SU-DHL-6 (cell line): Measurements from ENCODE around the gene NOTCH2.

ENCODE experiments used
- H2AFZ ChIP-seq: fragments of 200-600 bp; sonication (generic); 2 replicates; pipeline ENCODE4 v1.6.1; 2014; ENCODE audit warnings: low read depth, mild to moderate bottlenecking, moderate library complexity, mixed read lengths, antibody characterized with exemption, low read length; ENCODE audit not compliant: severe bottlenecking
- H3F3A ChIP-seq: fragments of 200-600 bp; shearing (Covaris generic); 2 replicates; pipeline ENCODE4 v1.6.0; 2016; ENCODE audit warnings: antibody characterized with exemption, mild to moderate bottlenecking; ENCODE audit not compliant: insufficient read depth
- H3K27ac ChIP-seq: fragments of 200-600 bp; sonication (generic); 2 replicates; pipeline ENCODE4 v1.5.1; 2016; ENCODE audit warnings: low read depth, mild to moderate bottlenecking, low read length, moderate library complexity, mixed read lengths
- H3K27me3 ChIP-seq: fragments of 200-600 bp; sonication (generic), shearing (Covaris generic); 2 replicates; pipeline ENCODE4 v1.6.0; 2014; ENCODE audit warnings: mild to moderate bottlenecking, low read length
- H3K36me3 ChIP-seq: fragments of 200-600 bp; sonication (generic); 2 replicates; pipeline ENCODE4 v1.6.1; 2014; ENCODE audit warnings: mild to moderate bottlenecking, low read length, mixed read lengths
- H3K4me2 ChIP-seq: fragments of 300-600, 200-600 bp; shearing (Covaris generic), sonication (generic); 2 replicates; pipeline ENCODE4 v1.6.0; 2014; ENCODE audit warnings: low read length, low read depth, mild to moderate bottlenecking; ENCODE audit not compliant: poor library complexity, severe bottlenecking
- H3K4me3 ChIP-seq: fragments of 200-600 bp; sonication (generic); 2 replicates; pipeline ENCODE4 v1.5.1; 2014; ENCODE audit warnings: antibody characterized with exemption, low read length, mild to moderate bottlenecking, mixed read lengths; ENCODE audit not compliant: insufficient read depth, poor library complexity, severe bottlenecking
- H3K79me2 ChIP-seq: fragments of 200-600 bp; sonication (generic); 2 replicates; pipeline ENCODE4 v1.6.1; 2014; ENCODE audit warnings: mild to moderate bottlenecking, low read length, moderate library complexity; ENCODE audit not compliant: insufficient read depth
- H3K9ac ChIP-seq: fragments of 200-600 bp; sonication (generic); 2 replicates; pipeline ENCODE4 v1.7.0; 2014; ENCODE audit warnings: mild to moderate bottlenecking, low read length
- H3K9me2 ChIP-seq: fragments of 200-600 bp; sonication (generic); replicated peaks from 2 replicates; pipeline ENCODE4 v1.6.1; 2014; ENCODE audit warnings: low read length; ENCODE audit not compliant: insufficient read depth
- H3K9me3 ChIP-seq: fragments of 200-600 bp; sonication (generic); 2 replicates; pipeline ENCODE4 v1.6.1; 2014; ENCODE audit warnings: low read length, mixed read lengths; ENCODE audit not compliant: insufficient read depth
- H4K20me1 ChIP-seq: fragments of 200-600 bp; sonication (generic); 2 replicates; pipeline ENCODE4 v1.6.1; 2014; ENCODE audit warnings: low read depth, mild to moderate bottlenecking, antibody characterized with exemption, low read length, moderate library complexity, mixed read lengths
- EZH2phosphoT487 ChIP-seq: fragments of 200-600 bp; sonication (generic), shearing (Covaris generic); conservative IDR thresholded peaks from 2 replicates; pipeline ENCODE4 v1.6.1; 2018; ENCODE audit warnings: mild to moderate bottlenecking, antibody characterized with exemption, low read length, moderate library complexity, mixed read lengths
- TF ChIP-seq, protein P1 (sequence below): fragments of 200-600 bp; sonication (generic); IDR thresholded peaks from one replicate; pipeline ENCODE4 v1.5.1; 2017; ENCODE audit warnings: antibody characterized with exemption, mild to moderate bottlenecking, low read length, moderate library complexity; ENCODE audit not compliant: insufficient read depth, poor library complexity, severe bottlenecking

Gene NOTCH2

DNA sequence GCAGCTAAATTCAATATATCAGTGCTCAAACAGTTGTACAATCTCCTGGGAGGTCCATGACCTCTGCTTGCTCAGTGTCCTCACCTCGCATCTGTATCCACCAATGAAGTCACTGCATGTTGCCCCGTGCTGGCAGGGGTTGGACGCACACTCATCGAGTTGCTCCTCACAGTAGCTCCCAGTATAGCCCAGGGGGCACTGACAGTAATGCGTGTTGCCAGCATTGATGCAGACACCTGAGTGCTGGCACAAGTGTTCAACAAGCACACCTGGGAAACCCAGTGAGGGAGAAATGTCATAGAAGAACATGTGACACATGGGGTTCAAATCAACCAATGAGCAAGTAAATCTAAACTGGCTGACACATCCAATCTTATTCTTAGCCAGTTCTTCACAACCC, 132.3 kb downstream of the NOTCH2 start:
- no peak for TF ChIP-seq EZH2phosphoT487
- TF ChIP-seq, protein P1, sequence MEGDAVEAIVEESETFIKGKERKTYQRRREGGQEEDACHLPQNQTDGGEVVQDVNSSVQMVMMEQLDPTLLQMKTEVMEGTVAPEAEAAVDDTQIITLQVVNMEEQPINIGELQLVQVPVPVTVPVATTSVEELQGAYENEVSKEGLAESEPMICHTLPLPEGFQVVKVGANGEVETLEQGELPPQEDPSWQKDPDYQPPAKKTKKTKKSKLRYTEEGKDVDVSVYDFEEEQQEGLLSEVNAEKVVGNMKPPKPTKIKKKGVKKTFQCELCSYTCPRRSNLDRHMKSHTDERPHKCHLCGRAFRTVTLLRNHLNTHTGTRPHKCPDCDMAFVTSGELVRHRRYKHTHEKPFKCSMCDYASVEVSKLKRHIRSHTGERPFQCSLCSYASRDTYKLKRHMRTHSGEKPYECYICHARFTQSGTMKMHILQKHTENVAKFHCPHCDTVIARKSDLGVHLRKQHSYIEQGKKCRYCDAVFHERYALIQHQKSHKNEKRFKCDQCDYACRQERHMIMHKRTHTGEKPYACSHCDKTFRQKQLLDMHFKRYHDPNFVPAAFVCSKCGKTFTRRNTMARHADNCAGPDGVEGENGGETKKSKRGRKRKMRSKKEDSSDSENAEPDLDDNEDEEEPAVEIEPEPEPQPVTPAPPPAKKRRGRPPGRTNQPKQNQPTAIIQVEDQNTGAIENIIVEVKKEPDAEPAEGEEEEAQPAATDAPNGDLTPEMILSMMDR, result no peak

DNA sequence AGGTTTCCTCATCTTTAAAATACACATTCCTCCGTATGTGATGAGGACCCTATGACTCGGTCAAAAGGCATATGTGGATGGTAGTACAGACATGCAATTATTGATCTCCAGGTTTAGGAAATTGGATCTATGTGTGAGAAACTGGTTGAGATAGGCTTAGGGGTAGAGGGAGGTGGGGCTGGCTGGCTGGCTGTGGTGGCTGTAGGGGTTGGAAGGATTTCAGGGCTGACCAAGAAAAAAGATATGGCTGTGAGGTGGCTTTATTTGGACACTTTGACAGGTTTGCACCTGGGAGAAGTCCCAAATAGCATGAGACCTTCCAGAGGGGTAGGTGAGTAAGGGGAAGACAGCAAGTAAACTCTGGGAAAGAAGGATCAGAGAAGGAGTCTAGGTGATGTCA, 133.5 kb downstream of the NOTCH2 start:
- Histone ChIP-seq H3K9me2 (no peaks in the 10 kb centered on the region), H3K9ac (no peak overlapping the region), H3K4me2 (no peak overlapping the region), H3K79me2 (no peaks in the 10 kb centered on the region), H3F3A (no peaks in the 10 kb centered on the region), H3K27me3 (no peaks in the 10 kb centered on the region), H2AFZ (no peak overlapping the region), H3K4me3 (no peak overlapping the region), H3K36me3 (no peaks in the 10 kb centered on the region; the same call in 1 of the 2 replicates), H3K9me3 (peaks cover 3% of the 10 kb centered on the region; the same call in 1 of the 2 replicates), H3K27ac (no peak overlapping the region), H4K20me1 (no peaks in the 10 kb centered on the region)
- no peak for TF ChIP-seq EZH2phosphoT487
- TF ChIP-seq, protein P1, result no peak

More for the DNA sequence above, 132.3 kb downstream of the NOTCH2 start:
- Histone ChIP-seq H3K36me3 (no peaks in the 10 kb centered on the region; the same call in 1 of the 2 replicates), H3K9me2 (no peaks in the 10 kb centered on the region), H2AFZ (no peak overlapping the region), H3K4me2 (no peak overlapping the region), H3K79me2 (no peaks in the 10 kb centered on the region), H3F3A (no peaks in the 10 kb centered on the region), H3K9me3 (peaks cover 3% of the 10 kb centered on the region; the same call in 1 of the 2 replicates), H3K27ac (no peak overlapping the region), H3K9ac (no peak overlapping the region), H3K4me3 (no peak overlapping the region), H4K20me1 (no peaks in the 10 kb centered on the region), H3K27me3 (no peaks in the 10 kb centered on the region)

GRCh38 chr1:119935373-119935772, 134.1 kb downstream of the NOTCH2 start:
- H3K9ac ChIP-seq, result no peak overlapping the region
- H3K27me3 ChIP-seq, result no peaks in the 10 kb centered on the region
- H3K9me3 ChIP-seq, result peaks cover 3% of the 10 kb centered on the region; the same call in 1 of the 2 replicates
- H2AFZ ChIP-seq, result no peak overlapping the region
- H3K4me2 ChIP-seq, result no peak overlapping the region
- H3K4me3 ChIP-seq, result no peak overlapping the region
- no peak for TF ChIP-seq EZH2phosphoT487
- TF ChIP-seq, protein P1, result no peak
- no peaks in the 10 kb centered on the region for H3K79me2 ChIP-seq
- H4K20me1 ChIP-seq, result no peaks in the 10 kb centered on the region
- no peaks in the 10 kb centered on the region for H3K9me2 ChIP-seq
- no peaks in the 10 kb centered on the region; the same call in 1 of the 2 replicates for H3K36me3 ChIP-seq
- H3F3A ChIP-seq, result no peaks in the 10 kb centered on the region
- no peak overlapping the region for H3K27ac ChIP-seq
